ENCODE data around the gene DNAH2.

The DNAH2 gene

GRCh38 chr17:7687908-7688807, 29.4 kb upstream of the DNAH2 start, which contains the start of gene WRAP53:
Gene WRAP53, plus strand, starts transcription at chr17:7688477. Its CDS starts 172 bp downstream, at chr17:7688649.
- TF ChIP-seq CTCF (conservative IDR thresholded peaks at IDR 0.05; ENCODE audit: control insufficient read depth, insufficient read depth, low read depth, low read length) = peak; percentile 91
- H3K4me3 ChIP-seq (ENCODE audit: control insufficient read depth, low read depth, low read length) = peak within 1 kb of the TSS; percentile 99
- peak; percentile 99 for DNase-seq (ENCODE audit: low read depth)

- no peak for DNase-seq (ENCODE audit: low read depth)
- peak overlapping the region; percentile 95 for H3K4me3 ChIP-seq (ENCODE audit: control insufficient read depth, low read depth, low read length)
- no peak for TF ChIP-seq CTCF (conservative IDR thresholded peaks at IDR 0.05; ENCODE audit: control insufficient read depth, insufficient read depth, low read depth, low read length)
Observed at GRCh38 chr17:7688808-7689316, 28.7 kb upstream of the DNAH2 start.

GRCh38 chr17:7695586-7695985, 22.0 kb upstream of the DNAH2 start:
- no peak for DNase-seq (ENCODE audit: low read depth)
- H3K4me3 ChIP-seq (ENCODE audit: control insufficient read depth, low read depth, low read length) = no peak overlapping the region
- TF ChIP-seq CTCF (conservative IDR thresholded peaks at IDR 0.05; ENCODE audit: control insufficient read depth, insufficient read depth, low read depth, low read length) = no peak

- TF ChIP-seq CTCF (conservative IDR thresholded peaks at IDR 0.05; ENCODE audit: control insufficient read depth, insufficient read depth, low read depth, low read length) = no peak
- DNase-seq (ENCODE audit: low read depth) = no peak
- no peak overlapping the region for H3K4me3 ChIP-seq (ENCODE audit: control insufficient read depth, low read depth, low read length)
Observed at GRCh38 chr17:7697828-7698588, 19.5 kb upstream of the DNAH2 start.

- TF ChIP-seq CTCF (conservative IDR thresholded peaks at IDR 0.05; ENCODE audit: control insufficient read depth, insufficient read depth, low read depth, low read length) = no peak
- no peak for DNase-seq (ENCODE audit: low read depth)
Observed at GRCh38 chr17:7700510-7700909, 17.0 kb upstream of the DNAH2 start.

GRCh38 chr17:7701681-7702080, 15.9 kb upstream of the DNAH2 start:
- DNase-seq (ENCODE audit: low read depth) = no peak
- no peak overlapping the region for H3K4me3 ChIP-seq (ENCODE audit: control insufficient read depth, low read depth, low read length)
- TF ChIP-seq CTCF (conservative IDR thresholded peaks at IDR 0.05; ENCODE audit: control insufficient read depth, insufficient read depth, low read depth, low read length) = no peak

More at GRCh38 chr17:7700510-7700909, 17.0 kb upstream of the DNAH2 start:
- H3K4me3 ChIP-seq (ENCODE audit: control insufficient read depth, low read depth, low read length) = no peak overlapping the region
